ENCODE measurements around the gene PACS2. TPM values are rescaled to one million over a fixed set of nuclear protein-coding genes. Genes with fewer than 3 reads are reported as not detected.
A peak's percentile ranks its signal among the peaks of the same experiment; 100 is the strongest.

Gene PACS2
- polyA plus RNA-seq, 1 of the 3 experiments (the other 2 are of a cell fraction): 42.7 TPM

DNA sequence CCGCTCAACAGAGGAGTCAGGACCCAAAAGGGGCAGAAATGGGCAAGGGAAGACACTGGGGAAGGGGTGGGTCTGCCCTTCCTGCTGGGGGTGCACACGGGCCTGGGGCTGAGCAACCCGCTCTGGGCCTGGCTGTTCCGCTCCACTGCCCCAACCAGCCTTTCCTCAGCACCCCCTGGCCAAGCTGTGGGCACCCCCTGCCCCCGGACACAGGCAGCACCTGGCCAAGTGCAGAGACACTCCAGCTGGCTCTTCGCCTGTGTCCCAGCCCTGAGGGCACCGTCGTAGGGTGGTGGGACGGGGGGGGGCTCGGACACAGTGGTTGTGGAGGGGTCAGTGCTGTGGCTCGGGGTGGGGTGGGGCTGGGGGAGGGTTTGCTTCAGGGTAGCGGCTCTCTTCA is 10.3 kb downstream of the PACS2 start (continued):
- TF ChIP-seq, protein P1, sequence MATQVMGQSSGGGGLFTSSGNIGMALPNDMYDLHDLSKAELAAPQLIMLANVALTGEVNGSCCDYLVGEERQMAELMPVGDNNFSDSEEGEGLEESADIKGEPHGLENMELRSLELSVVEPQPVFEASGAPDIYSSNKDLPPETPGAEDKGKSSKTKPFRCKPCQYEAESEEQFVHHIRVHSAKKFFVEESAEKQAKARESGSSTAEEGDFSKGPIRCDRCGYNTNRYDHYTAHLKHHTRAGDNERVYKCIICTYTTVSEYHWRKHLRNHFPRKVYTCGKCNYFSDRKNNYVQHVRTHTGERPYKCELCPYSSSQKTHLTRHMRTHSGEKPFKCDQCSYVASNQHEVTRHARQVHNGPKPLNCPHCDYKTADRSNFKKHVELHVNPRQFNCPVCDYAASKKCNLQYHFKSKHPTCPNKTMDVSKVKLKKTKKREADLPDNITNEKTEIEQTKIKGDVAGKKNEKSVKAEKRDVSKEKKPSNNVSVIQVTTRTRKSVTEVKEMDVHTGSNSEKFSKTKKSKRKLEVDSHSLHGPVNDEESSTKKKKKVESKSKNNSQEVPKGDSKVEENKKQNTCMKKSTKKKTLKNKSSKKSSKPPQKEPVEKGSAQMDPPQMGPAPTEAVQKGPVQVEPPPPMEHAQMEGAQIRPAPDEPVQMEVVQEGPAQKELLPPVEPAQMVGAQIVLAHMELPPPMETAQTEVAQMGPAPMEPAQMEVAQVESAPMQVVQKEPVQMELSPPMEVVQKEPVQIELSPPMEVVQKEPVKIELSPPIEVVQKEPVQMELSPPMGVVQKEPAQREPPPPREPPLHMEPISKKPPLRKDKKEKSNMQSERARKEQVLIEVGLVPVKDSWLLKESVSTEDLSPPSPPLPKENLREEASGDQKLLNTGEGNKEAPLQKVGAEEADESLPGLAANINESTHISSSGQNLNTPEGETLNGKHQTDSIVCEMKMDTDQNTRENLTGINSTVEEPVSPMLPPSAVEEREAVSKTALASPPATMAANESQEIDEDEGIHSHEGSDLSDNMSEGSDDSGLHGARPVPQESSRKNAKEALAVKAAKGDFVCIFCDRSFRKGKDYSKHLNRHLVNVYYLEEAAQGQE (IDR thresholded peaks at IDR 0.05; ENCODE audit: low read depth, low read length): no peak
- TF ChIP-seq MXI1 (IDR thresholded peaks at IDR 0.05; ENCODE audit: low read depth, low read length): no peak
- TF ChIP-seq PBX3 (IDR thresholded peaks at IDR 0.05): no peak
- TF ChIP-seq RCOR1 (IDR thresholded peaks at IDR 0.05; ENCODE audit: low read length): no peak

DNA sequence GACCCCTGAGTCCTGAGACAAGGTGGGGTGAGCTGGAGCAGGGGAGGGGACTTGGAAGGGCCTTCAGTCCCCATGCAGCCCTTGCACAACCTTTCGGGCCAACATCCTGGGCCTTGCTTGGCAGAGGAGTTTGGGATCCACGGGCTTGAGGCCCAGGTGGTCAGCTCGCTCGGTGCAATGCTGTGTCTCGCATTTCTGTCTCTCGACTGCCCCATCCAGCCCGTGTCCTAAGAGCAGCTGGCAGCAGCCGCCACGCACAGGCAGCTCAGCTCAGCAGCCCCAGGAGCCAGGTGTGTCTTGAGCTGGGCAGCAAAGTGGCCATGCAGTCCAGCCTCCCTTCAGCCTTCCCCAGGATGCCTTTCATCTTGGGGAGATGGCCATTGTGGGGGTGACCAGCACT is 10.8 kb downstream of the PACS2 start:
- whole genome bisulfite sequencing (ENCODE audit: low lambda C conversion rate): no CpG with 5 or more reads among the region's 9 CpGs
- Histone ChIP-seq H3K27ac (ENCODE audit: low read depth in 2 of 2, low read length in 1 of 2) (no peak overlapping the region), H3K27me3 (ENCODE audit: insufficient read depth) (no peaks in the 10 kb centered on the region), H3K9me2 (no peaks in the 10 kb centered on the region), H3K79me2 (ENCODE audit: insufficient read depth) (peaks cover 58% of the 10 kb centered on the region), H3K4me3 (ENCODE audit: low read depth in 2 of 2, low read length in 1 of 2) (no peak overlapping the region), H3K4me1 (ENCODE audit: control insufficient read depth in 1 of 2, insufficient read depth in 2 of 2, low read depth in 1 of 2, low read length in 1 of 2) (peaks cover 0 to 46% of the 10 kb centered on the region in 2 experiments; a peak in 2 of 4 replicates), H3K9ac (no peak overlapping the region), H3K4me2 (no peak overlapping the region), H3K9me3 (no peaks in the 10 kb centered on the region), H3K36me3 (replicated peaks in 1 of 2; ENCODE audit: control insufficient read depth in 1 of 2, insufficient read depth in 2 of 2, low read length in 1 of 2) (no peaks in the 10 kb centered on the region), H4K20me1 (ENCODE audit: insufficient read depth) (peaks cover 58% of the 10 kb centered on the region), H3F3A (replicated peaks; ENCODE audit: insufficient read depth) (no peaks in the 10 kb centered on the region), H2AFZ (ENCODE audit: low read depth) (no peak overlapping the region)
- CTCF ChIA-PET: interaction anchor here (1.1 to 1.5 kb wide), 2 partner anchors 18 to 26 kb away, joined by 3 to 5 read pairs; no protein-coding TSS in a partner anchor
- TF ChIP-seq, protein P2, sequence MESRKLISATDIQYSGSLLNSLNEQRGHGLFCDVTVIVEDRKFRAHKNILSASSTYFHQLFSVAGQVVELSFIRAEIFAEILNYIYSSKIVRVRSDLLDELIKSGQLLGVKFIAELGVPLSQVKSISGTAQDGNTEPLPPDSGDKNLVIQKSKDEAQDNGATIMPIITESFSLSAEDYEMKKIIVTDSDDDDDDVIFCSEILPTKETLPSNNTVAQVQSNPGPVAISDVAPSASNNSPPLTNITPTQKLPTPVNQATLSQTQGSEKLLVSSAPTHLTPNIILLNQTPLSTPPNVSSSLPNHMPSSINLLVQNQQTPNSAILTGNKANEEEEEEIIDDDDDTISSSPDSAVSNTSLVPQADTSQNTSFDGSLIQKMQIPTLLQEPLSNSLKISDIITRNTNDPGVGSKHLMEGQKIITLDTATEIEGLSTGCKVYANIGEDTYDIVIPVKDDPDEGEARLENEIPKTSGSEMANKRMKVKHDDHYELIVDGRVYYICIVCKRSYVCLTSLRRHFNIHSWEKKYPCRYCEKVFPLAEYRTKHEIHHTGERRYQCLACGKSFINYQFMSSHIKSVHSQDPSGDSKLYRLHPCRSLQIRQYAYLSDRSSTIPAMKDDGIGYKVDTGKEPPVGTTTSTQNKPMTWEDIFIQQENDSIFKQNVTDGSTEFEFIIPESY (IDR thresholded peaks at IDR 0.05; ENCODE audit: borderline replicate concordance, low read depth): no peak
- TF ChIP-seq FOXM1 (IDR thresholded peaks at IDR 0.05; ENCODE audit: low read depth) (no peak), PBX3 (IDR thresholded peaks at IDR 0.05) (no peak), POLR2AphosphoS5 (IDR thresholded peaks at IDR 0.05; ENCODE audit: low read depth, low read length) (no peak)
- TF ChIP-seq, protein P3, sequence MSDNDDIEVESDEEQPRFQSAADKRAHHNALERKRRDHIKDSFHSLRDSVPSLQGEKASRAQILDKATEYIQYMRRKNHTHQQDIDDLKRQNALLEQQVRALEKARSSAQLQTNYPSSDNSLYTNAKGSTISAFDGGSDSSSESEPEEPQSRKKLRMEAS (IDR thresholded peaks at IDR 0.05; ENCODE audit: low read depth): no peak
- TF ChIP-seq, protein P4, sequence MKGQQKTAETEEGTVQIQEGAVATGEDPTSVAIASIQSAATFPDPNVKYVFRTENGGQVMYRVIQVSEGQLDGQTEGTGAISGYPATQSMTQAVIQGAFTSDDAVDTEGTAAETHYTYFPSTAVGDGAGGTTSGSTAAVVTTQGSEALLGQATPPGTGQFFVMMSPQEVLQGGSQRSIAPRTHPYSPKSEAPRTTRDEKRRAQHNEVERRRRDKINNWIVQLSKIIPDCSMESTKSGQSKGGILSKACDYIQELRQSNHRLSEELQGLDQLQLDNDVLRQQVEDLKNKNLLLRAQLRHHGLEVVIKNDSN (IDR thresholded peaks at IDR 0.05; ENCODE audit: borderline replicate concordance, low read depth): no peak
- peak; percentile 31 for DNase-seq
- POLR2A ChIA-PET: interaction anchor here (1.3 kb wide), 1 partner anchor 9 kb away, joined by 4 read pairs; no protein-coding TSS in a partner anchor

All from SK-N-SH (cell line).